ENCODE measurements around the gene KLHDC10. TPM values are rescaled to one million over a fixed set of nuclear protein-coding genes. Genes with fewer than 3 reads are reported as not detected.

KLHDC10 gene
- total RNA-seq, 4 donors from 2014 or later, result 17.0 to 28.8 (median 23.0) TPM

DNA sequence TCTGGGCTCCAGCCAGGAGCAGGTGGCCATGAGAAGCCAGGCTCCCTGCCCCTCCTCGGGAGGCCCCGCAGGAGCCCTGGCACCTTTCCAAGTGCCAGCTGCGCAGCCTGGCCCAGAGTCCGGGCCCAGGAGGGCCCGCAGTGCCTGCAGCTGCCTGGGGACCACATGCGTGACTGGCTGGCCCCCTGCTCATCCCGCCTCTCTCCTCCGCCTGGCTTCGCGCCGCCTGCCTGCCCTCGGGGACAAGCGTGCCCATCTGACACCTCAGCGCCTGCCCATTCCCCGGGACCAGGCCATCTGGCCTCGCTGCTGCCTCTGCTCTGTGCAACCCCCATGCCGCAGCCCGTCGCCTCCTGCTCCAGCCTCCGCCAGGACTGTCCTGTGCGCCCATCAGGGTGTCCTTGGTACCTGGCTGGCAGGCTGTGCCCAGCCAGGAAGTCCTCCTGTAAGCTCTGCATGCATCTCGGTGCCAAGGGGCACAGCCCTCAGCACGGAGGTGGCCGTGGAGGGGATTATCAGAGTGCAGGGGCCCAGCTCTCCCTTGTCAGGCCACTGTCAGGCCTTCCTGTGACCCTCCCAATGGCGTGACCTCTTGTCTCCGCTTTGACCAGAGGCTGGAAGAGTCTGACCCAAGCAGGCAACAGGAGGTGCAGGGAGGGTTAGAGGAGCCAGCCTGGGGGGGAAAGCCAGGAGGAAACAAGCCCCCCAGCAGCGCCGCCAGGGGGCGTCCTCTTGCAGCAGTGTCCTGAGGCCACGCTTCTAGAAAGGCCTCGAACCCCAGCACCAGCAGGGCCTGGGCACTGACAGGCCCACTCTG is 84.4 kb downstream of the KLHDC10 start:
- WGBS, 2 donors (ENCODE audit: low coverage in 1 of 2), result 100% methylated on average over 6 of the region's 31 CpGs; no CpG with 5 or more reads in 1 of the 2 donors
- Histone ChIP-seq H3K36me3 (peaks cover 0 to 13% of the 10 kb centered on the region in 2 donors), H3K27ac (no peak overlapping the region), H3K4me3 (no peak overlapping the region), H3K9me3 (peaks cover 0 to 20% (median 0%) of the 10 kb centered on the region in 3 donors), H3K4me1 (peaks cover 0 to 4% (median 0%) of the 10 kb centered on the region in 3 donors), H3K27me3 (peaks cover 11% of the 10 kb centered on the region)
- TF ChIP-seq EP300 (IDR thresholded peaks at IDR 0.05) (no peak), POLR2A (IDR thresholded peaks at IDR 0.05) (no peak), POLR2AphosphoS5 (IDR thresholded peaks at IDR 0.05) (no peak)
- TF ChIP-seq, protein P1, sequence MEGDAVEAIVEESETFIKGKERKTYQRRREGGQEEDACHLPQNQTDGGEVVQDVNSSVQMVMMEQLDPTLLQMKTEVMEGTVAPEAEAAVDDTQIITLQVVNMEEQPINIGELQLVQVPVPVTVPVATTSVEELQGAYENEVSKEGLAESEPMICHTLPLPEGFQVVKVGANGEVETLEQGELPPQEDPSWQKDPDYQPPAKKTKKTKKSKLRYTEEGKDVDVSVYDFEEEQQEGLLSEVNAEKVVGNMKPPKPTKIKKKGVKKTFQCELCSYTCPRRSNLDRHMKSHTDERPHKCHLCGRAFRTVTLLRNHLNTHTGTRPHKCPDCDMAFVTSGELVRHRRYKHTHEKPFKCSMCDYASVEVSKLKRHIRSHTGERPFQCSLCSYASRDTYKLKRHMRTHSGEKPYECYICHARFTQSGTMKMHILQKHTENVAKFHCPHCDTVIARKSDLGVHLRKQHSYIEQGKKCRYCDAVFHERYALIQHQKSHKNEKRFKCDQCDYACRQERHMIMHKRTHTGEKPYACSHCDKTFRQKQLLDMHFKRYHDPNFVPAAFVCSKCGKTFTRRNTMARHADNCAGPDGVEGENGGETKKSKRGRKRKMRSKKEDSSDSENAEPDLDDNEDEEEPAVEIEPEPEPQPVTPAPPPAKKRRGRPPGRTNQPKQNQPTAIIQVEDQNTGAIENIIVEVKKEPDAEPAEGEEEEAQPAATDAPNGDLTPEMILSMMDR (IDR thresholded peaks at IDR 0.05), result no peak
- no peak for ATAC-seq

DNA sequence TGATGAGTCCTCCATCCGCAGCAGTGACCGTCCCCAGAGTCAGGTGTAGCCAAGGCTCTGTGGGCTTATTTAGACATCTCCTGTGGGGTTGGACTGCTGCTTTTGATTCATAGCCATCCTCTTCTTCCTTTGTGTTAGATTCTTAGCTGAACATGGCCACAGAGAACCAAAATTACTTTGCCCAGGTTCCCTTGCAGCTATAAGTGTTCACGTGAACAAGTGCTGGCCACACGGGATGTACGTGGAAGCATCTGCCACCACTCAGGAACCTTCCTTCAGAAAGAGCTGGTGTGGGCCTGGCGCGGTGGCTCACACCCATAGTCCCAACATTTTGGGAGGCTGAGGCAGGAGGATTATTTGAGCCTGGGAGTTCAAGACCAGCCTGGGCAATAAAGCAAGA is 85.8 kb downstream of the KLHDC10 start:
- Histone ChIP-seq H3K27me3 (peaks cover 11% of the 10 kb centered on the region), H3K36me3 (peaks cover 0 to 28% of the 10 kb centered on the region in 2 donors), H3K9me3 (peaks cover 0 to 20% (median 0%) of the 10 kb centered on the region in 3 donors), H3K4me1 (peaks cover 0 to 4% (median 0%) of the 10 kb centered on the region in 3 donors), H3K4me3 (no peak overlapping the region), H3K27ac (no peak overlapping the region)
- TF ChIP-seq, protein P1 (IDR thresholded peaks at IDR 0.05), result no peak
- TF ChIP-seq EP300 (IDR thresholded peaks at IDR 0.05) (no peak), POLR2A (IDR thresholded peaks at IDR 0.05) (no peak), POLR2AphosphoS5 (IDR thresholded peaks at IDR 0.05) (no peak)
- no peak for ATAC-seq
- 94 to 100% methylated on average over 2 to 5 of the region's 7 CpGs for WGBS, 2 donors (ENCODE audit: low coverage in 1 of 2)

DNA sequence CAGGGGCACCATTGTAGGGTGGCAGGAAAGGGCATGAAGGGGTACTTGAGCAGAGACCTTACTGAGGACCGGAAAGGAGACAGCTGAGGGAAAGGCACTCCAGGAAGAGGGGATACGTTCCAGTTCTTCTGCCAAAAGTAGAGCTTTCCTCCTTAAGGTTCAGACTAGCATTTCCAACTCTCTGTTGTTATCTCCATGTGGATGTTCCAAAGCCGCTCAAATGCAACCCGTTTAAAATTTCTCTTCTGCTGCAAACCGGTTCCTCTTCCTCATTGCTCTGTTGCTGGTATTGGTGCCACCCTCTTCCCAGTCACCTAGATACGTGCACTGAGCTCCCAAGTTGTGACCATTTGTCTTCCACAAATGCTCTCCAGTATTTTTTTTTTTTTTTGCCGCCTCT is 87.4 kb downstream of the KLHDC10 start:
- peaks cover 11% of the 10 kb centered on the region for H3K27me3 ChIP-seq
- no peak for ATAC-seq
- H3K9me3 ChIP-seq, result peaks cover 0 to 20% (median 0%) of the 10 kb centered on the region in 3 donors
- 94 to 99% methylated on average over 6 to 7 of the region's 7 CpGs for WGBS, 2 donors (ENCODE audit: low coverage in 1 of 2)
- H3K36me3 ChIP-seq, result peaks cover 0 to 43% of the 10 kb centered on the region in 2 donors
- peaks cover 0 to 4% (median 0%) of the 10 kb centered on the region in 3 donors for H3K4me1 ChIP-seq
- TF ChIP-seq POLR2AphosphoS5 (IDR thresholded peaks at IDR 0.05) (no peak), EP300 (IDR thresholded peaks at IDR 0.05) (no peak), POLR2A (IDR thresholded peaks at IDR 0.05) (no peak)
- TF ChIP-seq, protein P1 (IDR thresholded peaks at IDR 0.05), result no peak
- no peak overlapping the region for H3K27ac ChIP-seq
- no peak overlapping the region for H3K4me3 ChIP-seq

DNA sequence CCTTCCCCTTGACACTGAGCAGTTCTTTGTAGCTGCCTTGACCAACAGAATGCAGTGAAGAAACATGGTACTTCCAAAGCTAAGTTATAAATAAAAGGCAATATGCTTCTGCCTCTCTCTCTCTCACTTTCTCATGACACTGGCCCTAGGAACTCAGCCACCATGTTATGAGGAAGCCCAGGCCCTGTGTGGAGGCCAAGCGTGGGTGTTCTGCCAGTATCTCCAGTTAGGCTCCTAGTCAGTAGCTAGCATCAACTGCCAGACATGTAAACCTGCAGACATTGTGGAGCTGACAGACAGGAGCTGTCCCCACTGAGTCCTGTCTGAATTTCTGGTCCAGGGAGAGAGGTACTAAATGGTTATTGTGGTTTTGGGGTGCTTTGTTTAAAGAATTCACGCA is 89.7 kb downstream of the KLHDC10 start:
- ATAC-seq, result no peak
- 100% methylated on average over 1 to 2 of the region's 2 CpGs for WGBS, 2 donors (ENCODE audit: low coverage in 1 of 2)
- H3K4me1 ChIP-seq, result no peaks in the 10 kb centered on the region
- peaks cover 0 to 20% (median 0%) of the 10 kb centered on the region in 3 donors for H3K9me3 ChIP-seq
- peaks cover 0 to 67% of the 10 kb centered on the region in 2 donors for H3K36me3 ChIP-seq
- no peak for TF ChIP-seq EP300 (IDR thresholded peaks at IDR 0.05)
- TF ChIP-seq POLR2A (IDR thresholded peaks at IDR 0.05), result no peak
- TF ChIP-seq POLR2AphosphoS5 (IDR thresholded peaks at IDR 0.05), result no peak
- TF ChIP-seq, protein P1 (IDR thresholded peaks at IDR 0.05), result no peak
- H3K4me3 ChIP-seq, result no peak overlapping the region
- no peak overlapping the region for H3K27ac ChIP-seq
- H3K27me3 ChIP-seq, result peaks cover 1% of the 10 kb centered on the region

DNA sequence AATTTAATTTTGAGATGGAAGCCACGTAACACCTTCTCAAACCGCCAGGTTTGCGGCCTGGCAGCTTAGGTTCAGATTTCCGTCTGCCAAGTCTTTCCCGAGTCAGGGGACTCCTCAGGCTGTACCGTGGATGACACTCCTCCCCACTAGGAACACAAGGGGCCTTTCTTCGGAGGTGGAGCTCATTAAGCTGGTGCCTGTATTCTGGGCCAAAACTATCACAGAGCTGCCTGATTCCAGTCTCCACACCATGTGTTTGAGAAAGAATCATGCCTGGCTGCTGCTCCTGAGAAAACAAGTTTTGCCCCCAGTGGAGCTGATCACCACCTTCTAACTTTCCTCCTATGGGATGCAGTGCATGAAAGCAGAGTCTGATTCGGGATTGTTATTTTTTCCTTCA is 90.1 kb downstream of the KLHDC10 start:
- WGBS, 2 donors (ENCODE audit: low coverage in 1 of 2), result 95 to 100% methylated on average over 2 to 4 of the region's 8 CpGs
- no peak for ATAC-seq
- Histone ChIP-seq H3K4me3 (no peak overlapping the region), H3K36me3 (peaks cover 0 to 71% of the 10 kb centered on the region in 2 donors), H3K4me1 (no peaks in the 10 kb centered on the region), H3K27ac (no peak overlapping the region), H3K9me3 (peaks cover 0 to 20% (median 0%) of the 10 kb centered on the region in 3 donors), H3K27me3 (no peaks in the 10 kb centered on the region)
- TF ChIP-seq POLR2A (IDR thresholded peaks at IDR 0.05) (no peak), POLR2AphosphoS5 (IDR thresholded peaks at IDR 0.05) (no peak), EP300 (IDR thresholded peaks at IDR 0.05) (no peak)
- TF ChIP-seq, protein P1 (IDR thresholded peaks at IDR 0.05), result no peak
